SK-N-SH treated with all-trans-retinoic acid at 6 μM for 48 hours (cell line): ENCODE results near the gene MARCHF6.

Source experiments
- ARNTL ChIP-seq: fragments of 450-650 bp; formaldehyde crosslinking; IDR thresholded peaks from 2 replicates; pipeline ENCODE4 v1.5.0; 2020; ENCODE audit warnings: low read depth, mild to moderate bottlenecking, moderate library complexity, borderline replicate concordance
- CSRNP3 ChIP-seq: fragments of 250-450 bp; sonication (Bioruptor Pico); IDR thresholded peaks from 2 replicates; pipeline ENCODE4 v1.5.1; 2021; ENCODE audit warnings: mild to moderate bottlenecking, moderate library complexity
- SNAI2 ChIP-seq: fragments of 250-450 bp; sonication (Bioruptor Pico); IDR thresholded peaks from 2 replicates; pipeline ENCODE4 v1.5.0; 2020; ENCODE audit warnings: mild to moderate bottlenecking, moderate library complexity
- TCF4 ChIP-seq: fragments of 250-450 bp; sonication (Bioruptor Pico); IDR thresholded peaks from 2 replicates; pipeline ENCODE4 v1.8.0; 2021; ENCODE audit warnings: mild to moderate bottlenecking, moderate library complexity, borderline replicate concordance
- TSHZ2 ChIP-seq: fragments of 250-450 bp; sonication (Bioruptor Pico); IDR thresholded peaks from 2 replicates; pipeline ENCODE4 v1.5.0; 2020; ENCODE audit warnings: mild to moderate bottlenecking, moderate library complexity
- ZFP30 ChIP-seq: fragments of 450-650 bp; formaldehyde crosslinking; IDR thresholded peaks from 2 replicates; pipeline ENCODE4 v1.5.0; 2022; ENCODE audit warnings: mild to moderate bottlenecking, moderate library complexity

GRCh38 chr5:10331341-10331796 lies 22.1 kb upstream of the MARCHF6 start:
- TF ChIP-seq CSRNP3 (CRISPR knock-in tag) (no peak), ARNTL (CRISPR knock-in tag) (no peak), SNAI2 (no peak), TSHZ2 (CRISPR knock-in tag) (no peak), TCF4 (CRISPR knock-in tag) (no peak), ZFP30 (CRISPR knock-in tag) (no peak)
